CD4-positive, alpha-beta T cell treated with Interleukin-12 subunit alpha and Interleukin-12 subunit beta, for 1 hour (primary cell): Measurements from ENCODE around the gene HBS1L.

Experiments used
- DNase-seq: peaks from one replicate; pipeline ENCODE4 v3.0.0-alpha.2; 2020

The HBS1L gene

GRCh38 chr6:135054569-135055498, at the start of gene HBS1L:
HBS1L (minus strand) TSS chr6:135054822; CDS start chr6:135054691, 131 bp downstream.
- peak; percentile 97 for DNase-seq

GRCh38 chr6:135104199-135104598, 49.6 kb upstream of the HBS1L start:
- DNase-seq, result no peak

- DNase-seq, result no peak
Measured at GRCh38 chr6:135102191-135102590, 47.6 kb upstream of the HBS1L start.

GRCh38 chr6:135097172-135097571, 42.5 kb upstream of the HBS1L start:
- no peak for DNase-seq

GRCh38 chr6:135096403-135097130, 41.9 kb upstream of the HBS1L start:
- DNase-seq, result no peak

GRCh38 chr6:135095716-135096115, 41.1 kb upstream of the HBS1L start:
- DNase-seq, result no peak

GRCh38 chr6:135094403-135094821, 39.8 kb upstream of the HBS1L start:
- peak; percentile 56 for DNase-seq

GRCh38 chr6:135093578-135093977, 39.0 kb upstream of the HBS1L start:
- DNase-seq, result no peak

GRCh38 chr6:135092724-135093123, 38.1 kb upstream of the HBS1L start:
- DNase-seq, result no peak

GRCh38 chr6:135090819-135091218, 36.2 kb upstream of the HBS1L start:
- DNase-seq, result no peak

GRCh38 chr6:135089901-135090300, 35.3 kb upstream of the HBS1L start:
- no peak for DNase-seq

- DNase-seq, result peak; percentile 60
Measured at GRCh38 chr6:135088818-135089809, 34.5 kb upstream of the HBS1L start.

- no peak for DNase-seq
Measured at GRCh38 chr6:135088281-135088680, 33.7 kb upstream of the HBS1L start.

- peak; percentile 68 for DNase-seq
Measured at GRCh38 chr6:135087803-135088202, 33.2 kb upstream of the HBS1L start.

- peak; percentile 19 for DNase-seq
Measured at GRCh38 chr6:135087403-135087802, 32.8 kb upstream of the HBS1L start.

GRCh38 chr6:135086414-135086764, 31.8 kb upstream of the HBS1L start:
- DNase-seq, result peak; percentile 8

- DNase-seq, result peak; percentile 8
Measured at GRCh38 chr6:135085700-135086413, 31.2 kb upstream of the HBS1L start.

GRCh38 chr6:135084916-135085269, 30.3 kb upstream of the HBS1L start:
- DNase-seq, result no peak

- DNase-seq, result no peak
Measured at GRCh38 chr6:135084001-135084915, 29.6 kb upstream of the HBS1L start.

- DNase-seq, result no peak
Measured at GRCh38 chr6:135081966-135082365, 27.3 kb upstream of the HBS1L start.

GRCh38 chr6:135075018-135075417, 20.4 kb upstream of the HBS1L start:
- no peak for DNase-seq
